Renal pelvis (tissue), 12 donors: Measurements from ENCODE around the gene THBS1. TPM values are rescaled to one million over a fixed set of nuclear protein-coding genes. Genes with fewer than 3 reads are reported as not detected.

Experiments
- DNase-seq: peaks from one replicate; pipeline ENCODE4 v3.0.0-alpha.2; 2013
- long read RNA-seq, 16 experiments: transcript quantifications; one replicate each; lab custom pipeline, GENCODE V29; 2026
- polyA plus RNA-seq, 3 donors: library from polyadenylated mRNA; unstranded; fragments of 120-200 nt; gene quantifications; one replicate each; pipeline ENCODE4 v1.2.1, GENCODE V29; 2013; ENCODE audit not compliant: insufficient read length in 3 of 3

THBS1 gene
- polyA plus RNA-seq, result 100 to 1,000 TPM; 139 to 192 (median 177) TPM
- long read RNA-seq, donor 1, partial matches to known transcripts, result 125 of 126 reads
- long read RNA-seq, donor 1, other reads (novel, unspliced or antisense), result 0 of 126 reads
- long read RNA-seq, donor 2, full-length matches to known transcripts, result 2 of 7 reads
- long read RNA-seq, donor 2, partial matches to known transcripts, result 5 of 7 reads
- long read RNA-seq, donor 2, other reads (novel, unspliced or antisense), result 0 of 7 reads
- long read RNA-seq, donor 3, partial matches to known transcripts, result 5 of 12 reads
- long read RNA-seq, donor 3, other reads (novel, unspliced or antisense), result 5 of 12 reads
- long read RNA-seq, donor 4, partial matches to known transcripts, result 93 of 93 reads
- long read RNA-seq, donor 4, other reads (novel, unspliced or antisense), result 0 of 93 reads
- long read RNA-seq, donor 5, partial matches to known transcripts, result 6 of 6 reads
- long read RNA-seq, donor 5, other reads (novel, unspliced or antisense), result 0 of 6 reads
- long read RNA-seq, donor 6, full-length matches to known transcripts, result 2 of 16 reads
- long read RNA-seq, donor 6, partial matches to known transcripts, result 14 of 16 reads
- long read RNA-seq, donor 6, other reads (novel, unspliced or antisense), result 0 of 16 reads
- long read RNA-seq, donor 7, full-length matches to known transcripts, result 4 of 9 reads
- long read RNA-seq, donor 7, partial matches to known transcripts, result 5 of 9 reads
- long read RNA-seq, donor 7, other reads (novel, unspliced or antisense), result 0 of 9 reads
- long read RNA-seq, donor 8, partial matches to known transcripts, result 0 of 1 reads
- long read RNA-seq, donor 8, other reads (novel, unspliced or antisense), result 0 of 1 reads
- long read RNA-seq, donor 9, full-length matches to known transcripts, result 6 of 15 reads
- long read RNA-seq, donor 9, partial matches to known transcripts, result 9 of 15 reads
- long read RNA-seq, donor 9, other reads (novel, unspliced or antisense), result 0 of 15 reads
- long read RNA-seq, donor 10, full-length matches to known transcripts, result 1 of 7 reads
- long read RNA-seq, donor 10, partial matches to known transcripts, result 6 of 7 reads
- long read RNA-seq, donor 10, other reads (novel, unspliced or antisense), result 0 of 7 reads
- long read RNA-seq, donor 11, partial matches to known transcripts, result 0 of 2 reads
- long read RNA-seq, donor 11, other reads (novel, unspliced or antisense), result 0 of 2 reads
- long read RNA-seq, donor 12, partial matches to known transcripts, result 16 of 18 reads
- long read RNA-seq, donor 12, other reads (novel, unspliced or antisense), result 0 of 18 reads
- long read RNA-seq, donor 13, partial matches to known transcripts, result 0 of 1 reads
- long read RNA-seq, donor 13, other reads (novel, unspliced or antisense), result 0 of 1 reads
- long read RNA-seq, donor 14, result 0 reads
- long read RNA-seq, donor 15, result 0 reads
- long read RNA-seq, donor 16, partial matches to known transcripts, result 0 of 2 reads
- long read RNA-seq, donor 16, other reads (novel, unspliced or antisense), result 0 of 2 reads

DNA sequence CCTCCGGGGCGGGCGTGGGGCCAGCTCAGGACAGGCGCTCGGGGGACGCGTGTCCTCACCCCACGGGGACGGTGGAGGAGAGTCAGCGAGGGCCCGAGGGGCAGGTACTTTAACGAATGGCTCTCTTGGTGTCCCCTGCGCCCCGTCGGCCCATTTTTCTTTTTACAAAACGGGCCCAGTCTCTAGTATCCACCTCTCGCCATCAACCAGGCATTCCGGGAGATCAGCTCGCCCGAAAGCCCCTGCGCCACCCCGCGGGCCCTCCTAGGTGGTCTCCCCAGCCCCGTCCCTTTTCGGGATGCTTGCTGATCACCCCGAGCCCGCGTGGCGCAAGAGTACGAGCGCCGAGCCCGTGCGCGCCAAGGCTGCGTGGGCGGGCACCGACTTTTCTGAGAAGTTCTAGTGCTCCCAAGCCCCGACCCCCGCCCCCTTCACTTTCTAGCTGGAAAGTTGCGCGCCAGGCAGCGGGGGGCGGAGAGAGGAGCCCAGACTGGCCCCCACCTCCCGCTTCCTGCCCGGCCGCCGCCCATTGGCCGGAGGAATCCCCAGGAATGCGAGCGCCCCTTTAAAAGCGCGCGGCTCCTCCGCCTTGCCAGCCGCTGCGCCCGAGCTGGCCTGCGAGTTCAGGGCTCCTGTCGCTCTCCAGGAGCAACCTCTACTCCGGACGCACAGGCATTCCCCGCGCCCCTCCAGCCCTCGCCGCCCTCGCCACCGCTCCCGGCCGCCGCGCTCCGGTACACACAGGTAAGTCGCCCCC is at the start of gene THBS1:
Gene THBS1, plus strand, starts transcription at position 595 of the 757 bp plus-strand sequence. CDS start 779 bp downstream, outside the sequence.
- peak; percentile 91 for DNase-seq

- no peak for DNase-seq
Observed at GRCh38 chr15:39534996-39535395, 45.9 kb upstream of the THBS1 start.

- DNase-seq, result no peak
Observed at GRCh38 chr15:39535466-39535865, 45.4 kb upstream of the THBS1 start.

DNA sequence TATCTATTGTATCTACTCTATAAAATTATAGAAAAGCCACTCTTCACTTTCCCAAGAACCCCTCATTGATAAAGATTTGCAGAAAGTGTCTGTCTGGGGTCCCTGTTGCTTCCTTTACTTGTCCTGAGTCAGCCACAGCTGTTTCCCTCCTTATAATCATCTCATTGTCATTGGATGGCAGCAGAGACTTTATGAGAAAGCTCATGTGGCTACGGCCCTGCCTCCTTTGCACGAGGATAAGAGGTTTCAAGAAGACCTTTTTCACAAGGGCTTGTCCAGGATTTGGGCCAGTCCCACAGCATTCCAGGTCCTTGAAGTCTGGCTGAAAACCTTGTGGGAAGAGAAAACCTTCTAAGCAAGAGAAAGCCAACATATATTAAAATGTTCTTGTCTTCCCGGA is 41.9 kb upstream of the THBS1 start:
- DNase-seq, result no peak

DNA sequence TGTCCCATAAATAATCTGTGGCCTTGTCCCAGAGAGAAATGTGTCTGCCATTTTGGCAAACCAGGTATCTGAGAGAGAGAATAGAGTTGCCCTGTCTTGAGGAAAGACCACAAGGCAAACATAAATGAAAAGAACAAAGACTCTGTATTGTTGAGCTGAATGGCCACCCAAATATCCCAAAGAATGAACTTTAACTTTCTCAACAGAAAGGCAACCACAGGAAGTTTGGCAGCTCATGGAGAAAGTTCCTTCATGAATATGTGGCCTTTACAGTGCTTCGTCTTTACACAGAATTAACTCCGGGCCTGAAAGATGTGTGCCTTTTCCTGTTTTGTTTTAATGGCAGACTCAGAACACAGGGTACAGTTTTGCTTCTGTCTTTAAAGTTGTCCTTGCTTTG is 41.4 kb upstream of the THBS1 start:
- DNase-seq, result no peak

DNA sequence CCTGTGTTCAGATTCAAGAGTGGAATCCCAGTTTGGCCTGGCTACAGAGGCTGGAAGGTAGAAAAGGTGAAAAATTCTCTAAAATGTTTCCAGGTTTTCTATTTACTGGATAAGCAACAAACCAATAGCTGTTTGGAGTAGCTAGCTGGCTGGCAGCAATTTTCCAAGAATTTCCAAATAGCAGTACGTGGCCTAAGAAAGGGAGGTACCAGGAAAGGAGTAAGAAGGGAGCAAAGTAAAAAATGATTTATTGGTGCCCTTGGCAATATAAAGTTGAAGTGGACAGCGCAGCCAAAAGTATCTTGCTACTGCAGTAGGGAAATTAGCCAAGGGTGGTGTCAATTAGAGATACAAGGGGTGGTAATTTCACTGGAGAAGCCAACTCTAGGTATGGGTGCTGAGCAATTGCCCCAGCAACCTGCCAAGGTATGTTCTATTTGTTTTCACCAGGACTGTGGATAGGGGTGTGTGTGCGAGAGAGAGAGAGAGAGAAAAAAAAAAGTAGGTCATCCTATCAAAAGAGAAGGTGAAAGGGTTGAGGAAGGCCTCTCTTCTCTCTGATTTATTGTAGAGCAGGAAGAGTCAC is 40.8 kb upstream of the THBS1 start:
- no peak for DNase-seq

DNA sequence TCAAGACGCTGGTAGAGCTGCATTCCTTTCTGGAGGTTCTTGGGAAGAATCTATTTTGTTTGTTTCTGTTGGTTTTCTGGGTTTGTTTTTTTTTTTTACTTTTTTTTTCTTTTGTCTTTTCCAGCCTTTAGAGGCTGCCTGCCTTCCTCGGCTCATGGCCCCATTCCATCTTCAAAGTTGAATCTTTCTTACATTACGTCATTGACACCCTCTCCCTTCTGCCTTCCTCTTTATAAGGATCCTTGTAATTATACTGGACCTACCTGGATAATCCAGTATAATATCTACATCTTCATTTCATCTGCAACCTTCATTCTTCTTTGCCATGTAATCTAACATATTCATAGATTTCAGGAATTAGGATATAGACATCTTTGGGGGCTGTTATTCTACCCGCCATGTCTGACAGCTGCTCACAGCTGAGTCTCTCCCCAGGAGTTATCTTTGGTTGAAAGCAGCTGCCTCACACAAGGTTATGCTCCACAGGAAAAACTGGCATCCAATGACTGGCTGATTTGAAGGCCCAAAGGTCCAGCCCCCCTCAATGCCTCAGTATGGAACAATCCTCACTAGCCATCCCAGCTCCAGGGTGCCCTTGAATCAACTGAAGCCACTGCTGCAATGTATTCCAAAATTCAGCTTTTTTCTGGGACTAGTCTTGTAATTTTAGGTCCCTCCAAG is 38.4 kb upstream of the THBS1 start:
- no peak for DNase-seq

DNA sequence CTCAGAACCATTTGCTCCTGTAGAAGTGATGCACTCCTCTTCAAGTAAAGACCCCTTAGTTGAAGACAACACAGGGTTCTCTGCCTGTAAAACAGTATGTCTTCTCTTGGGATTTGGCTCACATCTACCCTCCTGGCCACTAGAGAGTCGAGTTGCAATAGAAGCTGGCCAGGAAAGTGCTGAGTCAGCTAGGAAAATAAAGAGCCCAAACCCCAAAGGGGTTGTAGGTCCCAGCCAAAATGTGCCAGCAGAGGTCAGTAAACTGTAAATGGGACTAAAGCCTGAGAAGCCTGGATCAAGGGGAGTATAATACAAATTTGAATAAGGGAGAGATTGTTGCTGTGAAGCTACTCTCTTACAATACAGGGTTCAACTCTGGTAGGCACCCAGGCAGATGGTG is 37.2 kb upstream of the THBS1 start:
- DNase-seq, result no peak

GRCh38 chr15:39546842-39547241 is 34.0 kb upstream of the THBS1 start:
- no peak for DNase-seq

GRCh38 chr15:39548561-39548960 is 32.3 kb upstream of the THBS1 start:
- DNase-seq, result no peak

DNA sequence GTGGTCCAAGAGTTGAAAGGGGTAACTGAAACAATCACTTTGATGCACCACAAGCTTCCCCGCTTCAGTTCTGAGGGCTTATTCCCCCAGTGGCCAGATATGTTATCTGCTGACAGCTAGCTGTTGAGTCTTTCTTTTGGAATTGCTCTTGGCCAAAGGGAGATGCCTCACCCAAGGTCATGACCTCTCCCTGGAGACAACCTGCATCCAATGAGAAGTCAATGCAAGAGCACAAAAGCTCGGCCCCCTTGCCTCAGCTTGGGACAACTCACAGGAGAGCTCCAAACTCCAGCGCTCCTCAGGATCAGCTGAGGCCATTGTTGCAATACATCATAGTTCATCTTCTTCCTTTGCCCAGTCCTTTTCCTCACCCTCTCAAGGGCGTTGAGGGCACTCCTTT is 31.0 kb upstream of the THBS1 start:
- no peak for DNase-seq

DNA sequence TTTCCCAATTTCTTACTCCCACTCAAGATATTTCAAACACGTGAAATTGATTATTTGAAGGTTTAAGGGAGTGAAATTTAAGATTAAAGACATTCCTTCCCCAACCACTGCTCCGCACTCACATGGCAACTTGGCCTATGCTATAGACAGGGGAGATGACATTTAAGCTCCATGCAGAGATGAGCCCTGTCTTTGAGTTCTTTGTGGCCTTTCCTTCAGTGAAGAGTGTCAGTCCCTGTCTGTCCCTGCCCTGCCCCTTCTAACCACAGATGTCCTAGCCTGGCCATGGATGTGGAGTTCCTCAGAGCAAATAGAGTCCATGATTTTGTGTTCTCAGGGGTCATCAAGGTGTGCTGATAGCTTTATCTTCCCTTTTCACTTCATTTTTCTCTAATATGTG is 29.4 kb upstream of the THBS1 start:
- DNase-seq, result no peak

GRCh38 chr15:39552556-39552955 is 28.3 kb upstream of the THBS1 start:
- DNase-seq, result no peak

GRCh38 chr15:39553947-39554693 is 26.8 kb upstream of the THBS1 start:
- DNase-seq, result no peak

DNA sequence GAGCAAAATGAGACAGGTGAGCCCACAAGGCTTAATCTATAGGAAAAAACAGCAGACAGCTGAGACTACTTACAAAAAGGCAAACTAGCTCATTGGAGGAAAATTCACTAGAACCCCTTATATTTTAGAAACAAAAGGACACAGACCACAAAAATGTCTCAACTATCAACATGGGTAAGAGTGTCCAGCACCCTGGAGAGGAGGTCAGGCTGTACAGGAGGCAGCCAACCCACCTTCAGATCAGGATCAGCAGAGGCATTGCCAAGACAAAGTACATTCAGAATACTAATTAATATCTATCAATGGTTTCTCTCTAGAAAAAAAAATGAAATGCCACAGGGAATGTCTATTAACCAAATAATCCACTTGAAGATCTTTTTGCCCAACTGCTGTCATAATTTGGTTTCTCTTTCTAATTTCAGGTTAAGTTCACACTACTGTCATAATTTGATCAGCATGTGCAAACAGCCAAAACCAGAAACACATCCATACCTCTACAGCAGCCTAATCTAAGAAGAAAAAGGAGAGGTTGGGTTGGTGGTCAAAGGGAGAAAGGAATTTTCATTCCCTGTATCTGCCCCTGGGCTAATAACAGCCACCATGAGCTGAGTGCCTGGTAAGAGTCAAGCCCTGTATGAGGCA is 26.0 kb upstream of the THBS1 start:
- no peak for DNase-seq

DNA sequence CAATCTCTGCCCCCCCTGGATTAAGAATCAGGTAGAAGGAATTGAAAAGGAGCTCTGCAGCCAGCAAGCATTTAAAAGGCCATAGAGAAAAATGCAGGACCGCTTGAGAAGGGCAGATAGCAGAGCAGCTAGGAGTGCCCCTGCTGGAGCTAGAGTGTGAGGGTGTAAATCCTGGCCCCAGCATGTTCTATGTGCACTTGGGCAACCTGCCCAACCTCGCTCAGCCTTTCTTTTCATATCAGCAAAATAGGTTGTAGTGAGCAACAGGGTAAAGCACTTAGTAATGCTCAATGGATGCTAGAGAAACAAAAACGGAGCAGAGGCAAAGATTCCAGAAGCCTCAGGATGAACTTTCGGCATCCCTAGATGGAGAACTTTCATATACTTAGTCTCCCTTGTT is 25.0 kb upstream of the THBS1 start:
- no peak for DNase-seq

DNA sequence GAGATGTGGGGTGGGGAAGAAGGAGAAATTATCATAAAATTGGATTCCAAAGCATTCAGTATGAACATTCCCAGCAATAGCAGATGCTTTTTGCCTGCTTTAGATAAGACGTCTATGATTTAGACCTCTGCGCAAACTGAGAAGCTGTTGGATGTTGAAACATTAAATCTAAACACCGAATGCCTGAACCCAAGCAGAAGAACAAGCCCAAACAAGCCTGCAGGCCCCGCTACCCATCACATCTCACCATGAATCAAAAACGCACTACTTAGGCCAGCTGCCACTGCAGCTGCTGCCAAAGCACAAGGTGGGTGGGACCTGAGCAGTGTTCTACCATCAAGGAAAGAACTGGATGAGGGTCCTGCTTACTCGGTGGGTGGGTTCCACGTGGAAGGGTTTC is 24.4 kb upstream of the THBS1 start:
- no peak for DNase-seq

- DNase-seq, result no peak
Observed at GRCh38 chr15:39558421-39558820, 22.5 kb upstream of the THBS1 start.
